ENCODE results near the gene SLC1A1. TPM values are rescaled to one million over a fixed set of nuclear protein-coding genes. Genes with fewer than 3 reads are reported as not detected.

The SLC1A1 gene
- total RNA-seq, 4 donors from 2014 or later, result 1.1 to 2.3 (median 1.8) TPM

- no peak for TF ChIP-seq POLR2AphosphoS5 (IDR thresholded peaks at IDR 0.05)
- TF ChIP-seq, protein P1, sequence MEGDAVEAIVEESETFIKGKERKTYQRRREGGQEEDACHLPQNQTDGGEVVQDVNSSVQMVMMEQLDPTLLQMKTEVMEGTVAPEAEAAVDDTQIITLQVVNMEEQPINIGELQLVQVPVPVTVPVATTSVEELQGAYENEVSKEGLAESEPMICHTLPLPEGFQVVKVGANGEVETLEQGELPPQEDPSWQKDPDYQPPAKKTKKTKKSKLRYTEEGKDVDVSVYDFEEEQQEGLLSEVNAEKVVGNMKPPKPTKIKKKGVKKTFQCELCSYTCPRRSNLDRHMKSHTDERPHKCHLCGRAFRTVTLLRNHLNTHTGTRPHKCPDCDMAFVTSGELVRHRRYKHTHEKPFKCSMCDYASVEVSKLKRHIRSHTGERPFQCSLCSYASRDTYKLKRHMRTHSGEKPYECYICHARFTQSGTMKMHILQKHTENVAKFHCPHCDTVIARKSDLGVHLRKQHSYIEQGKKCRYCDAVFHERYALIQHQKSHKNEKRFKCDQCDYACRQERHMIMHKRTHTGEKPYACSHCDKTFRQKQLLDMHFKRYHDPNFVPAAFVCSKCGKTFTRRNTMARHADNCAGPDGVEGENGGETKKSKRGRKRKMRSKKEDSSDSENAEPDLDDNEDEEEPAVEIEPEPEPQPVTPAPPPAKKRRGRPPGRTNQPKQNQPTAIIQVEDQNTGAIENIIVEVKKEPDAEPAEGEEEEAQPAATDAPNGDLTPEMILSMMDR (IDR thresholded peaks at IDR 0.05), result no peak
- TF ChIP-seq POLR2A (IDR thresholded peaks at IDR 0.05), result no peak
- no peak overlapping the region for H3K27ac ChIP-seq
- no peaks in the 10 kb centered on the region for H3K9me3 ChIP-seq
- no peaks in the 10 kb centered on the region for H3K36me3 ChIP-seq
- H3K27me3 ChIP-seq, result no peaks in the 10 kb centered on the region
- no peak overlapping the region for H3K4me3 ChIP-seq
- no peak for ATAC-seq
- H3K4me1 ChIP-seq, result no peaks in the 10 kb centered on the region
- WGBS, 2 donors (ENCODE audit: low coverage in 1 of 2), result 71% methylated on average over 1 of the region's 1 CpG; no CpG with 5 or more reads in 1 of the 2 donors
Observed at GRCh38 chr9:4547016-4547415, 56.7 kb downstream of the SLC1A1 start.

DNA sequence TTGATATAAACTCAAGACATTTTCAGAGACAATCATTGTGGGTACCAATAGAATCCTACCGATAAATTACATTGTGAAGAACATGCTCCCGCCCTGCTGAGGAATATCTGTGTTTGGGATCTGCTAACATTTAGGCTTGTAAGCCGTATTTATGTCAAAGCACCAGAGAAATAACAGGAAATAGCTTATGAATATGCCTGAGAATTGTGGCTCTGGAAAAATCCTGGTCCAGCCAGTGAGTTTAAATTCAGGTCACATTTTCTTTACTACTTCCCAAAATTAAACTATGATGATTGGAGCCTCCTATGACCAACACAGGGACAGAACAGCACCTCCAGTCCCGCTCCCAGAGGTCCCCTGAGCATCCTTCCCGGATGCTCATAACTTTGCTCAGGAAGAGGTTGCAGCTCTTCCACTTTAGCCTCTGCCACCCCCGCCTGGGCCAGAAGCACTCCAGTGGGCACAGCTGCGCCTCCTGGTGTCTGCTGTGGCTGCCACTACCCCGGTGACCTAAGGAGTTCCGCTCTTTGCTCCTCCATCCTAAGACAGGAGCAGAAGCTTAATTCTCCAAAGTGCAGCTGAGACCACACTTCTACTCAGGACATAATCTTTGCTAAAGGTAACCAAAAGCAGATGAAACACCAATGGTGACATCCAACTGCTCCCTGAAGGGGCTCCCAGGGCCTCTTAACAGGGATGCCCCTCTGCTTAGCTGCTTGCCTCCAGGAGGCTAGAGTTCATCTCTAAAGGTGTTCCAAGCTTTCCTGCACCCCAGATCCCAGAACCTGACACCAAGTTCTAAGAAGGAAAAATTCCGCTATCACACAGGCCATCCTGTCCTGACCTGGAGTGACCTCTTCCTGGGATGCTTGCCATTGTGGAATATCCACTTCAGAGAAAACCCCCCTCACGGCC, 58.8 kb downstream of the SLC1A1 start:
- Histone ChIP-seq H3K27me3 (no peaks in the 10 kb centered on the region), H3K9me3 (no peaks in the 10 kb centered on the region), H3K4me3 (no peak overlapping the region), H3K27ac (peak overlapping the region in 1 of 4 donors; percentile 4), H3K4me1 (no peaks in the 10 kb centered on the region), H3K36me3 (no peaks in the 10 kb centered on the region)
- TF ChIP-seq EP300 (IDR thresholded peaks at IDR 0.05), result no peak
- TF ChIP-seq, protein P1 (IDR thresholded peaks at IDR 0.05), result peak in 1 of 4 experiments; percentile 29
- 68 to 80% methylated on average over 4 to 6 of the region's 11 CpGs for WGBS, 2 donors (ENCODE audit: low coverage in 1 of 2)
- ATAC-seq, result no peak

GRCh38 chr9:4549751-4550295, 59.6 kb downstream of the SLC1A1 start:
- WGBS, 2 donors (ENCODE audit: low coverage in 1 of 2), result 66 to 69% methylated on average over 4 of the region's 4 CpGs
- Histone ChIP-seq H3K27ac (peak overlapping the region in 1 of 4 donors; percentile 4), H3K36me3 (no peaks in the 10 kb centered on the region), H3K9me3 (no peaks in the 10 kb centered on the region), H3K4me3 (no peak overlapping the region), H3K27me3 (no peaks in the 10 kb centered on the region), H3K4me1 (no peaks in the 10 kb centered on the region)
- no peak for TF ChIP-seq EP300 (IDR thresholded peaks at IDR 0.05)
- TF ChIP-seq POLR2A (IDR thresholded peaks at IDR 0.05), result no peak
- TF ChIP-seq POLR2AphosphoS5 (IDR thresholded peaks at IDR 0.05), result no peak
- TF ChIP-seq, protein P1 (IDR thresholded peaks at IDR 0.05), result no peak
- ATAC-seq, result no peak

- no peak overlapping the region for H3K27ac ChIP-seq
- H3K9me3 ChIP-seq, result no peaks in the 10 kb centered on the region
- no peaks in the 10 kb centered on the region for H3K27me3 ChIP-seq
- TF ChIP-seq POLR2AphosphoS5 (IDR thresholded peaks at IDR 0.05) (no peak), EP300 (IDR thresholded peaks at IDR 0.05) (no peak), POLR2A (IDR thresholded peaks at IDR 0.05) (no peak)
- TF ChIP-seq, protein P1 (IDR thresholded peaks at IDR 0.05), result no peak
- WGBS, 2 donors (ENCODE audit: low coverage in 1 of 2), result 33 to 59% methylated on average over 3 of the region's 4 CpGs
- ATAC-seq, result no peak
- no peaks in the 10 kb centered on the region for H3K4me1 ChIP-seq
- no peaks in the 10 kb centered on the region for H3K36me3 ChIP-seq
- H3K4me3 ChIP-seq, result no peak overlapping the region
Observed at GRCh38 chr9:4550777-4551484, 60.7 kb downstream of the SLC1A1 start.

Measured in gastroesophageal sphincter (tissue), 4 donors.